ENCODE results near the gene CEMIP.

The CEMIP gene

GRCh38 chr15:80854104-80854503 is 74.9 kb downstream of the CEMIP start:
- peak; percentile 32 for DNase-seq

- DNase-seq = no peak
Observed at GRCh38 chr15:80855206-80855605, 76.0 kb downstream of the CEMIP start.

- no peak for DNase-seq
Observed at GRCh38 chr15:80856400-80856799, 77.2 kb downstream of the CEMIP start.

GRCh38 chr15:80856809-80857377 is 77.7 kb downstream of the CEMIP start:
- no peak for DNase-seq

- DNase-seq = no peak
Observed at GRCh38 chr15:80861731-80862170, 82.6 kb downstream of the CEMIP start.

- no peak for DNase-seq
Observed at GRCh38 chr15:80864666-80865065, 85.5 kb downstream of the CEMIP start.

- DNase-seq = no peak
Observed at GRCh38 chr15:80866936-80867335, 87.8 kb downstream of the CEMIP start.

GRCh38 chr15:80870366-80870765 is 91.2 kb downstream of the CEMIP start:
- no peak for DNase-seq

GRCh38 chr15:80870893-80871292 is 91.7 kb downstream of the CEMIP start:
- no peak for DNase-seq

- no peak for DNase-seq
Observed at GRCh38 chr15:80871858-80872257, 92.7 kb downstream of the CEMIP start.

GRCh38 chr15:80873366-80873952 is 94.3 kb downstream of the CEMIP start:
- DNase-seq = no peak

GRCh38 chr15:80875568-80876347 is 96.6 kb downstream of the CEMIP start:
- DNase-seq = peak in 1 of 2 donors; percentile 50

- no peak for DNase-seq
Observed at GRCh38 chr15:80876348-80876674, 97.1 kb downstream of the CEMIP start.

GRCh38 chr15:80878242-80878866 is 99.2 kb downstream of the CEMIP start:
- DNase-seq = no peak

GRCh38 chr15:80878867-80879250 is 99.7 kb downstream of the CEMIP start:
- DNase-seq = no peak

GRCh38 chr15:80880086-80880485 is 100.9 kb downstream of the CEMIP start:
- DNase-seq = no peak

- DNase-seq = no peak
Observed at GRCh38 chr15:80883641-80884040, 104.5 kb downstream of the CEMIP start.

GRCh38 chr15:80885016-80885579 is 105.9 kb downstream of the CEMIP start:
- DNase-seq = no peak

GRCh38 chr15:80887148-80887547 is 108.0 kb downstream of the CEMIP start:
- DNase-seq = no peak

GRCh38 chr15:80888846-80889245 is 109.7 kb downstream of the CEMIP start:
- DNase-seq = no peak

- DNase-seq = no peak
Observed at GRCh38 chr15:80890341-80891005, 111.3 kb downstream of the CEMIP start.

- no peak for DNase-seq
Observed at GRCh38 chr15:80891006-80891405, 111.8 kb downstream of the CEMIP start.

GRCh38 chr15:80892414-80892813 is 113.2 kb downstream of the CEMIP start:
- no peak for DNase-seq

Measured in hippocampal formation (tissue), 2 donors.